Globus pallidus (tissue), 1 donor: ENCODE results near the gene SLC6A15.

ENCODE experiments used
- DNase-seq: peaks from one replicate; pipeline ENCODE4 v3.0.0-alpha.2; 2015; ENCODE audit warnings: low spot score

SLC6A15 gene

GRCh38 chr12:84912198-84913128, at the start of gene SLC6A15:
TSS of gene SLC6A15 (minus strand) at chr12:84912799. CDS start at chr12:84892120, 20,679 bp downstream.
- DNase-seq: peak; percentile 86

DNA sequence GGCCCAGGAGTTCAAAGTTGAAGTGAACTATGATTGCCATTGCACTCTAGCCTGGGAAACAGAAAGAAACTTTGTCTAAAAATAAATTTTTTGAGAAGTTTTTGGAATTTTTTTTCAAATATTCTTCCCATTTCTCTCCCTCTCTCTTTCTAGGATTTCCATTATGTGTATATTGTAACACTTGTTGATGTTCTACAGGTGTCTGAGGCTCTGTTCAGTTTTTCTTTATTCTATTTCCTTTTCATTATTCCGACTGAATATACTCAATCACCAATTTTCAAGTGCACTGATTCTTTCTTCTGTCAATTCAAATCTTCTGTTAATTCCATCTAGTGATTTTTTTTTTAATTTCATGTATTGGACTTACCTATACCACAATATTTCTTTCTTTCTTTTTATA, 48.3 kb upstream of the SLC6A15 start:
- no peak for DNase-seq

GRCh38 chr12:84955298-84955697, 42.7 kb upstream of the SLC6A15 start:
- no peak for DNase-seq

DNA sequence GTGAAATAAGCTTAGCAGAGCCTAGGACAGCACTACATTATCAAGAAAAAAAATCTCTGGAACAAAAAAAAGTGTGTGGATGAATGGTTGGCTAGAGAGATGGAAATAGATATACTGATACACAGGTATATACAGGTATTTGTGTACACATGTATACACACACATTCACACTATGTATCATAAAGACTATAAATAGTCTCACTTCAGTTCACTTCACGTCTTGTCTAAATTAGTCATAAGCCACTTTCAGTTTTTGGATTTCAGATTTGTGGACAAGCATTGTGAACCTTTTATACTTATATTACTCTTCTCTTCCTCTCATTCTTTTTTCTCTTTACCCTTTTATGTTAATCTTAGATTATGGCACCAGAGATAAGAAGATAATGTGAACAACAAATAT, 41.8 kb upstream of the SLC6A15 start:
- DNase-seq: no peak

DNA sequence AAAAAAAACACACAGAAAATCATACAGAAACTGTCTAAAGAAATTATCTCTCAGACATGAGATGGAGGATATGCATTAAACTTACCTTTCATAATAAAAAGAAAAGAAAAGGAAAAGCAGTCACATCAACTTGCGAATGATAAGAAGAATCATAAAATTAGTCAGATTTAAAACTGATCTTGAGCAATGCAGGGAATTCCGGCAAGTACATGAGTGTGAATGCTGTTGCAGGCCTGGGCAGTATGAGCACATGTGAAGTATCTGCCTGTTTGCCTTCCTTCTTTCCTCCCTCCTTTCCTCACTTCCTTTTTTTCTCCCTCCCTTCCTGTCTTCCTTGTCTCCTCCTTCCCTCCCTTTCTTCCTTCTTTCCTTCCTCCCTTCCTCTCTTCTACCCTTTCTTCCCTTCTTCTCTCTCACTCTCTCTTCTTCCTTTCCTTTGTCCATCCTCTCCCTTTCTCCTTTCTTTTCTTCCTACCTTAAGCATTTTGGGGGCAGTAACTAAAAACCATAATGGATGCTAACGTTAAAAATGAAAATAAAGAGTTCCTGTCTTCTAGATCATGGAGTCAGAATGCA, 38.5 kb upstream of the SLC6A15 start:
- no peak for DNase-seq

DNA sequence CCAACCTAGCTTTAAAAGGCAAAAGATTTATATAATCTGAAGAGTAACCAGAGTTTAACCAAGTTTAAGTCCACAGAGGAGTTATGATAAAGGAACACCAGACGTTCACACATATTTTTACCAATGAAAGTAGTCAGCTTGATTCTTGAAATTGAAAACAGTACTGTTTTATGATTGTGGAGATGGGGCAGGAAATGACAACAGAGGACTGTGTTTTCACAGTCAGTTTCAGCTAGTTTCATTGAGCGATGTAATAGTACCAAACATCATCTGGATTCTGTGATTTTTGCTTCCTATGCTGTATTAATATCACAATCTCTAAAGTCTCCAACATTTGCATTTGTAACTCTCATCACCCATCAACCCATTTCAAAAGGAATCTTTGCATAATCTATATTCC, 34.2 kb upstream of the SLC6A15 start:
- no peak for DNase-seq

- DNase-seq: no peak
Measured at GRCh38 chr12:84937415-84937814, 24.8 kb upstream of the SLC6A15 start.

DNA sequence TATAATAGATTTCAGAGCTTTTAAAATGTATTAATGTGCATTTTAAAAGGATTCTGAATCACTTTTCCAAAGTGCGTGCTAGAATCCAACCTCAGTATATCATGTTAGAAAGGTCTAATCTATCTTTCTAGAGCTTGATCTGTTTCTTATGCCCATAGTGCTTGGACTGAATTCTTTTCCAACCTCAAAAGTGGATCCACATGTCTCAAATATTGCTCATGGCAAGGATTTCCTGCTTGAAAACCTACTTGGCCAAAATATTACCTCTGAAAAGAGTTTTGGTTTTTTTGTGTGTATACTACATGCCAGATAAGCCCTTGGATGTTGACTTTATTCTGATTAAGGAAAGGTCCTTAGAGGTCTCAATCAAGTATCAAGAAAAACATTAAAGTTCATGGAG, 16.9 kb upstream of the SLC6A15 start:
- no peak for DNase-seq

DNA sequence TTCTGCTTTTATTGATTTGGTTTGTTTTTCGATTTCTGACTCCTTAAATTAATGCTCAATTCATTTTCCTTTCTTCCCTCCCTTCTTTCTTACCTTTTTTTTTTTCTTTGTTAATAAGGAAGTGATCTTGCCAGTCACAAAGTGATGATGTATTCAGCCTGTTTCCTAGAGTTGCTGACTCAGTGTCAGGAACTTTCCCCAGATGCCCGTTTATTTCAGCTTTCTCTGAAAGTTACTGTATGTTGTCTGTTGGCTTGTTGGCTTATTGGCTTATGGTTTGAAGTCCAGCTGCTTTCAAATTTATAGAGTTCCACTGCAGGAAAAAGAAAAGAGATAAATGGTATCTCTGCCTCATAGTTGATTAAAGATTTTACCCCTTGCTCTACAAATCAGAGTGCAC, 12.4 kb upstream of the SLC6A15 start:
- no peak for DNase-seq

DNA sequence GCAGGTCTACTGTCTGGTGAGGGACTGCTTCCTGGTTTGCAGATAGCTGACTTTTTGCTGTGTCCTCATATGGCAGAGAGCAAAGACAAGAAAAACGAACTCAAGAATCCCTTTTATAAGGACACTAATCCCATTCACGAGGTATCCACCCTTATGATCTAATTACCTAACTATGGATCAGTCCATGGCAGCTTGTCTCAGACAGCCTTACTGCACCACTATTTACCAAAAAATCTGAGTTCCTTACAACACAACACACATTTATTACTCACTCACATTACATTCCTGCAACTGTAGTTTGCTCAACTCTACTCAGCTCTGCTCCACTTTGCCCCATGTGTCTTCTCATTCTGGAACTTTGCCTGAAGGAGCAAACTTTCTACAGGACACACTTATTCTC, 10.1 kb upstream of the SLC6A15 start:
- DNase-seq: no peak

DNA sequence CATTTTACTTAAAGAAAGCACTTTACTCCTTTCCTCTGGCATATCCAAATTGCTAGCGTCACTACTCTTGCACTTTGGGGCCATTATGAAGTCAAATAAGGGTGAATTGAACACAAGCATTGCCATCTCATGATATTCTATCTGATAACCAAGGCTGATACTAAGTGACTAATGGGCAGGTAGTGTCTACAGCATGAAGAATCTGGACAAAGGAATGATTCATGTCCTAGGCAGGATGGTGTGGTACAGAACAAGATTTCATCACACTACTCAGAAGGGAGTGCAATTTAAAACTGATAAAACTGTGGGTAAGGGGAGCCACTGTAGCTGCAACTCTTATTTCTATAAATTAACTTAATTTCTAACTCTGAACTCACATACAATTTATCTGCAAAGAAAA, 7.7 kb upstream of the SLC6A15 start:
- DNase-seq: no peak

- DNase-seq: no peak
Measured at GRCh38 chr12:84919271-84919670, 6.7 kb upstream of the SLC6A15 start.

DNA sequence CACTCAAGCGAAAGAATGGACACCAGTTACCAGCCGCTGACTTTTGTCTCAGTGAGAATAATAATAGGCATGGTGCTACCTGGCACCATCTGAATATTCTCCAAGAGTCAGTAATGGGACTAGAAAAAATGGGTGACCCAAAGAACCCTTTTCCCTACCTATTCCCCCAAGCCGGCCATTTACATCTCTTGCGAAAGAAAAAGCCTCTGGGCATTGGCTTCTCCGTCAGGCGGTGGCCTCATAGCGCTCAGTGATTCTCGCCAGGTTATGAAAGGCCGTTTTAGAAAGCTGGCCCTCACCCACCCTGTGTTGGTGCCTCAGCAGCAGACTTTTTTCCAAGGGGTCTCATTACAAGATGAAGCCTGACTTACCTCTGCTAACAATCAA, 523 bp upstream of the SLC6A15 start:
- peak; percentile 33 for DNase-seq

- DNase-seq: peak; percentile 85
Measured at GRCh38 chr12:84911271-84912197, 1.1 kb downstream of the SLC6A15 start.

DNA sequence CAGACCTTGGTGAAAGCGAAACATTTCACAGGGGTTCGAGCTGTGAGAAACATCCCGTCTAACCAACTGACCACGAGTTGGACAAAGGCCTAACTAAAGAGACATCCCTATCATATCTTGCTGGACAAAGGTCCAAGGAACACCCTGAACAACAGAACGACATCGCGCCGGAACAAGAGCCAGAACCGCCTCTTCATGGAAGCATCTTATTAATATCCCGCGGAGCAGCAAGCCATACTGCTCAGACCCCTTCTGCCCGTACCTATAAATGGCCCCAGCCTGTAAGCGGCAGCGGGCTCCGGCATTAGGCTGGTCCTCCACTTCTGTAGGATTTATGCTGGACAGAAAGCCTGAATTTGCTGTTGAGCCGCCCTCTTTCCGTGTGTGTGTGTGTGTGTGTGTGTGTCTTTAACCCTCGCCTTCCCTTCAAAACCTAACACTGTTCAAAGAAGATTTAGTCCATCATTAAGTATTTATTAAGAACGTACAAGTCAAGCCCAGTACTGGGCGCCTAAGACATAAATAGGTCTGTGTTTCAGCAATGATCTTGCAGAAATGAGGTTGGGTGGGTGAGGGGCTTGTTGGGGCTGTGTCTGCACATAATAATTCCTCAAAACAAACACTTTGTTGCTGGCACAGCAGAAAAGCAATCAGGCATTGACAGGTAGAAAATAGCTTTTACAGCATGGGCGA, 1.9 kb downstream of the SLC6A15 start:
- DNase-seq: peak; percentile 37

GRCh38 chr12:84904051-84904450, 8.5 kb downstream of the SLC6A15 start:
- no peak for DNase-seq

GRCh38 chr12:84891106-84891838, 21.3 kb downstream of the SLC6A15 start:
- DNase-seq: no peak

- DNase-seq: no peak
Measured at GRCh38 chr12:84889818-84890217, 22.8 kb downstream of the SLC6A15 start.

GRCh38 chr12:84888861-84889260, 23.7 kb downstream of the SLC6A15 start:
- DNase-seq: no peak

GRCh38 chr12:84877340-84877739, 35.3 kb downstream of the SLC6A15 start:
- DNase-seq: no peak

GRCh38 chr12:84875241-84875640, 37.4 kb downstream of the SLC6A15 start:
- no peak for DNase-seq
